Stimulated activated CD8-positive, alpha-beta memory T cell treated with anti-CD3 and anti-CD28 coated beads, Interleukin-7, amount 100 ng/mL, for 4 hours (primary cell): ENCODE data around the gene KCNQ2.

Experiments used
- DNase-seq, 2 donors: peaks; one replicate each; pipeline ENCODE4 v3.0.0-alpha.2; 2020; ENCODE audit warnings: low read depth in 2 of 2

KCNQ2 gene

DNA sequence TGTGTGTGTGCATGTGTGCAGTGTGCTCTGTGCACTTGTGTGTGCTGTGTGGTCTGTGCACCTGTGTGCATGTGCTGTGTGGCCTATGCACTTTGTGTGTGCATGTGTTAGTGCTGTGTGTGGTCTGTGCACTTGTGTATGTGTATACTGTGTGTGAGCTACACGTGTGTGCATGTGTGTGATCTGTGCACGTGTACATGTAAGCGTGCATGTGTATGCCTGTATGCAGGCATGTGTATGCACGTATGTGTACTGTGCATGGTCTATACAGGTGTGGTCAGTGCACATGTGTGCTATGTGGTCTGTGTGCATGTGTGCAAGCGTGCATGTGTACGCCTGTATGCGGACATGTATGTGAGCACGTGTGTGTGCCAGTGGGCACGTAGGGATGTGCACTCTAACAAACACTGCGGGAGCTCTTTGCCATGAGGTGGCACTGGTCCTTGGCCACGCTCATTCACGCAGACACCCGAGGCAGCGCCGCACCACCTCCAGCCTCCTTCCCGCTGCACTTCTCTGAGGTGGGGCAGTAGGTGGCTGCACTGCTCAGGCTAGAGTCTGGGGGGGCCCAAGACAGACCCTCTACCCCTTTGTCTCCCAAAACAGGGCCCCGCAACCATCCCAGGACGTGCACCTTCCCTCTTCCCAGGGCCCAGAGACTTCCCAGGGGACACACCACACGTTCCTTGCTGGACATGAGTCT is 68.9 kb downstream of the KCNQ2 start:
- no peak for DNase-seq

DNA sequence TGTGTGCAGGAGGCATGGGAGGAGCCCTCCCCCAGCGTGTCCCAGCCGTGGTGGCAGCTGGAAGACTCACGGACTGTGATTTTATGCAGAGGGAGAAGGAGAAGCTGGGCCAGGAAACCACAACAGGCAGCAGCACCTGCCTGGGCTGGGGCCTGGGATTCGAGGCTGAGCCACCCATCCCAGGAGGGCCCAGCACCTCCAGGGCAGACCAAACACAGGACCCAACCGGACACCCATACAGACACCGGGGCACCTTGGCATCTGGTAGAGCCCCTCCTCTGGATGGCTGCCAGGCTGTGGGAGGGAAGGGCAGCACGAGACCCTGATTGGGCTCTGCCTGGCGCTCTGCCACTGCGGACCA is 69.6 kb downstream of the KCNQ2 start:
- no peak for DNase-seq

- no peak for DNase-seq
Measured at GRCh38 chr20:63402181-63402859, 70.1 kb downstream of the KCNQ2 start.

DNA sequence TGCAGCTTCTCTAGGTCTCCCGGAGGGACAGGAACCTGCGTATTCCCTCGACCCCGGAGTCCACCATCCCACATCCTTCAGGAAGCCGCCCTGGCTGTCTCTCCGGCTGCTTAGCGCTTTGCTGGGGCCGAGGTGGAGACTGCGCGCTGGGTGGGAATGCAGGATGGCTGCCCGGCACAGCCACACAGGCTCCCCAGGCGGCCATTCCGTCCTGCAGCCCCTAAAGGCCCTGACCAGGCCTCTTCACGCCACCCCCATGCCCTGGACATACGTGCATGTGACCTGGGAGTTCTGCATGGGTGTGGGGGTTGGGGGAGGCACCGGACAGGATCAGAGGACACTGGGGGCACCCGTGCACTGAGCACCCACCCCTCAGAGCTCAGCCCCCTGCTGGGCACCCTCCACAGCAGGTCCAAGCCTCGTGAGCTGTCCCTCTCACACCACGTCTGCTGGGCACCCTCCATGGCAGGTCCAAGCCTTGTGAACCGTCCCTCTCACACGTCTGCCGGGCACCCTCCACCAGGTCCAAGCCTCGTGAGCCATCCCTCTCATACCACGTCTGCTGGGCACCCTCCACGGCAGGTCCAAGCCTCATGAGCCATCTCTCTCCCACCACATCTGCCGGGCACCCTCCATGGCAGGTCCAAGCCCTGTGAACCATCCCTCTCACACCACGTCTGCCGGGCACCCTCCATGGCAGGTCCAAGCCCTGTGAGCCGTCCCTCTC is 70.9 kb downstream of the KCNQ2 start:
- DNase-seq: no peak

DNA sequence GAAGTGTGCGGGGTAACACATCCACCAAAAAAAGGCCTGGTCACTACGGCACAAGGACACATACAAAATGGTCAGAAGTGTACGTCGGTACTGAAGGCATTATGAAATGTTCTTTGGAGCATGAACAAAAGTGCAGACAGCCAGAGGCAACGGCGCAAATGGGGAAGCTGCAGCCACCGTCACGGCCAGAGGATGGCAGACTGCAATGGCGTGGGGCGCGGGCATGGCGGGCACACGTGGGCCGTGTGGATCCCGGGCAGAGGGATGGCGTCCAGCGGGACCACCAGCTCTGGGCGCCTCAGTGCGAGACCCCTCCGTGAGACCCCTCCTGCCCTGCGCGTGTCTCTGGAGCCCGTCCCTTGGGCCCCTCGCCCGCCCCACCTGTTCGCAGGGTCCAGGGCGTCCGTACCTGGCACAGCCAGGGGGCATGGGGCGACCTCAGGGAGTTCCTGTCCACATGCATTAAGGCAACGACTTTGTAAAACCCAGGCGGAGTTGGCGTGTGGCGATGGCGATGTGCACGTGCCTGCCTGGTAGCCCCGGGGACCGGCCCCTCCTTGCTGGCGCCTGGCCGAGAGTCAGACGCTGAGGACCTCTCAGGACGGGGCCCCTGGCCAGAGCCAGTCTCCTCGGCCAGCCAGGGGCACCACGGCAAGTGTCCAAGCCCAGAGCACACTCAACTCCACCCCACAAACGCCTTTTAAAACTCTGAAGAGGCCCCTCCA is 71.8 kb downstream of the KCNQ2 start:
- no peak for DNase-seq

DNA sequence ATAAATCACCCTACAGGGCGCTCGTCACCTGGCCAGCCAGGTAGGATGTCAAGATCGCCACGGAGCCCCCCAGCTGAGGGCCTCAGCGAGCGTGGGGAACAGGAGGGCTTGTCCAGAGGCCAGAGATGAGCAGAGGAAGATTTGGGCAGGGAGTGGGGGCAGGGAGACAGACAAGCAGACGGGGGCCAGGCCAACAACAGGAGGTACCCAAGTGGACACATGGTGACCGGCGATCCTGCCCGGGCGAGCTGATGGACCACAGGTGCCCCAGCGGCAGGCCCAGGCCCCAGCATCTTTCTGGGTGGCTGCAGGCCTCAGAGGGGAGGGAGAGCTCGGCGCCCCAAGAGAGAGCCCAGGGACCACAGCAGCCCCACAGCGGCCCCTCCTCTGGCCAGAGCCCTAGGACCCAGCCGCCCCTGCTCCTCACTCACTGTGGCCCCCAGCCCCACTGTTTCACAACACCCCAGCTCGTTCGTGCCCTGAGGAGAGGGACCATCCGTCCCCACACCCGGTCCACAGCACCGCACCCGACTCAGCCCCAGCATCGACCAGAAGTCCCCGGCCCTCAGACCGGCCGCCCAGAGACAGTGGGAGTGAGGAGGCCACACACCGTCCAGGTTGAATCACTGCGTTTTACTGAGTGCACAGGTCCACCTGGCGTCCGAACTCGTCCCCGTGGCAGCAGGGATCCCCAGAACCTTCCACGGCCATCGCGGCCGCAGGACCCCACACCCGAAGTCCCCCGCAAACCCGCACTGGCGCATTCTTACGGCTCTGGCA is 72.7 kb downstream of the KCNQ2 start:
- DNase-seq: no peak

GRCh38 chr20:63398744-63399514 is 73.5 kb downstream of the KCNQ2 start:
- DNase-seq: no peak

GRCh38 chr20:63397946-63398450 is 74.5 kb downstream of the KCNQ2 start:
- DNase-seq: no peak

- DNase-seq: no peak
Measured at GRCh38 chr20:63397155-63397843, 75.2 kb downstream of the KCNQ2 start.

- DNase-seq: no peak
Measured at GRCh38 chr20:63396300-63396699, 76.2 kb downstream of the KCNQ2 start.

- no peak for DNase-seq
Measured at GRCh38 chr20:63395723-63396122, 76.7 kb downstream of the KCNQ2 start.

- DNase-seq: no peak
Measured at GRCh38 chr20:63394920-63395455, 77.5 kb downstream of the KCNQ2 start.

DNA sequence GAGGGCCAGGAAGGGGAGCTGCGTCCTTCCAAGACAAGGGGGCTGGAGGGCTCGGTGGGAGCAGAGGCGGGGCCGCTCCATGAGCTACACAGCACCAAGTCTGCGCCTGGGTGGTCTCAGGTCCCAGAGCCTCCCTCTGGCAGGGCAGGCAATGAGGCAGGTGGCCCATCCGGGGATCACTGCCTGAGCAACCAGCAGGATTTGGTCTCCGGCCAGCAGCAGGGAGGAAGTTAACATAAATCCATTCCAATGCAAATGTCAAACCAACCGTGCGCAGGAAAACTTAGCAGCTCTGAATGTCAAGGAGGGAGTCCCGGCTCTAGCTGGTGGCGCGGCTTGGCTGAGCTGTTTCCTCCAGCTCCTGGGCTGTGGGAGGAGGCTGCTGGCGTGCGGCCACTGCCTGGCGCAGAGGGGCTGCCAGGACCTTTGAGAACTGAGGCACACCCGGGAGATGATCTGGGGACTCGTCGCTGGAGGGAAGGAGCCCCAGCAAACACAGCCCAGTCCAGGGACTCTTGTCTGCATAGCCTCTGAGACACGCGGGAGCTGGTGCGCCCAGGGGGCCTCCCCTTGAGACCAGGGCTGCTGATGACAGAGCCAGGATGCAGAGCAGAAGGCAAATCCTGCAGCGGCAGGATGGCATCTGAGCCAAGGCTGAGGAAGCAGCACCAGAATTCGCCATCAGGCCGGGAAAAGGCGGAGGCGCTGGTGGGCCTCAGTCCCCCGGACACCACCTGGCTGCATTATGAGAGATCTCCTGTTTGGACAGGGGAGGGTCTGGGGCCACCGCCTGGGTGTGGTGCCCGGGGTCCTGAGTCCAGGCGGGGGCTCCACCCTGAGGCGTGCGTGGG is 78.2 kb downstream of the KCNQ2 start:
- no peak for DNase-seq

DNA sequence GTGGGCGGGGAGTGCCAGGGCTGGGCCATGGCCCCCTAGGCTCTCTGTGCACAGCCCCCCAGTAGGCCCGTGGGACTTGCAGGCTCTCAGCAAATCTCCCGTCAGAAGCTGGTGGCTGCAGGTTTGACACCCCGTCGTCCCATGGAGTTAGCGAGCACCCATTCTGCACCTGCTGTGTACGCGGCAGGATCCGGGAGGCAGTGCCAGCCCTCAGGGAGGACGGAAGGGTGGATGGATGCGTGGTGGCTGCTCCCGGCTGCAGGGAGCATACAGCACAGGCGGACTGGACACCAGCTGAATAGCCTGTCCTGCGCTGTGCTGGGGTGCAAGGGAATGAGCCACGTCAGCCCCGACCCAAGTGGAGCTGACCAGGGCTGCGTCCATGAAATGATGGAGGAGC is 78.9 kb downstream of the KCNQ2 start:
- DNase-seq: no peak

GRCh38 chr20:63392465-63393365 is 79.7 kb downstream of the KCNQ2 start:
- DNase-seq: no peak

DNA sequence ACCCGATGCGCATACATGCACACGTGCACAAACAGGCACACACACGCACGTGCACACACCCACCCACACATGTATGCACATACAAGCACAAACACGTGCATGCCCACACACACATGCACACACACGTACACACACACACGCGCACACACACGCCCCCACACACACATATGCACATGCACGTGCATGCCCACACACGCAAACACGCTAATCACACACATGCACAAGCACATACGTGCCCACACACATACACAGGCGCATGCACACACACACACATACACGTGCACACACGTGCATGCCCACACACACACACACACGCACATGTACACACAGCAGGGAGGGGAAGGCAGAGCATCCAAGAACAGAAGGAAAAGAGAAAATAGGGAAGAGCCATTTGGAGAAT is 84.5 kb downstream of the KCNQ2 start:
- no peak for DNase-seq

DNA sequence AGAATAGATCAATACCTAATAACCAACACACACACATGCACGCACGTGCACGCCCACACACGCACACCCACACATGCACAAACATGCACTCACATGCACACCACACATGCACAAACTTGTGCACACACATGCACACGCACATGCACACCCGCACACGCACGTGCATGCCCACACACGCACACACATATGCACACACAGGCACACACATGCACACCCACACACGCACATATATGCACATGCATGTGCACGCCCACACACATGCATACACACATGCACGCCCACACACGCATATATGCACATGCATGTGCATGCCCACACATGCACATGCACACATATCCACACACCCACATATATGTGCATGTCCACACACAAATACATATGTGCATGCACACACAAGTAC is 85.1 kb downstream of the KCNQ2 start:
- DNase-seq: no peak

- DNase-seq: no peak
Measured at GRCh38 chr20:63386491-63386890, 86.0 kb downstream of the KCNQ2 start.
